Activated CD4-positive, alpha-beta memory T cell treated with anti-CD3 and anti-CD28 coated beads, Interleukin-2, amount 10 ng/mL, durations not matched to agents 7 days and 5 days (primary cell): ENCODE measurements around the gene CANX. TPM values are rescaled to one million over a fixed set of nuclear protein-coding genes. Genes with fewer than 3 reads are reported as not detected.
"Not testable (repeated sequence)": the region's sequence is repeated elsewhere in the genome, so short reads cannot be mapped to it uniquely, and the experiment has no call there.

Experiments
- CTCF ChIA-PET: fragments of 350-600 bp; sonication (Branson Sonifier 250); formaldehyde crosslinking; loops from one replicate; lab custom pipeline; 2021; ENCODE audit warnings: antibody characterized with exemption, inconsistent platforms; lab: Charles Lee
- POLR2A ChIA-PET: fragments of 350-600 bp; sonication (Branson Sonifier 250); formaldehyde crosslinking; loops from one replicate; lab custom pipeline; 2021; ENCODE audit warnings: antibody characterized with exemption; lab: Charles Lee
- DNase-seq: peaks from one replicate; pipeline ENCODE4 v3.0.0-alpha.2; 2020
- H3K27ac Mint-ChIP-seq: one replicate; pipeline ENCODE4 v1.8.0; 2021; ENCODE audit warnings: mild to moderate bottlenecking, mixed read lengths
- H3K27me3 Mint-ChIP-seq: one replicate; pipeline ENCODE4 v1.8.0; 2021; ENCODE audit warnings: mixed read lengths
- H3K36me3 Mint-ChIP-seq: one replicate; pipeline ENCODE4 v1.8.0; 2021; ENCODE audit warnings: low read depth, mixed read lengths
- H3K4me1 Mint-ChIP-seq: one replicate; pipeline ENCODE4 v1.8.0; 2021; ENCODE audit warnings: mixed read lengths
- H3K4me3 Mint-ChIP-seq: one replicate; pipeline ENCODE4 v1.8.0; 2021; ENCODE audit warnings: mild to moderate bottlenecking, mixed read lengths
- H3K9me3 Mint-ChIP-seq: one replicate; pipeline ENCODE4 v1.8.0; 2021; ENCODE audit warnings: mixed read lengths
- total RNA-seq, 2 experiments: library from RNA; stranded (reverse); gene quantifications; one replicate each; pipeline ENCODE4 v1.2.3, GENCODE V29; 2021

The CANX gene
- total RNA-seq, 2 experiments from 2014 or later: 418 to 428 TPM

- Mint-ChIP-seq H3K36me3 (peaks cover 58% of the 10 kb centered on the region), H3K27me3 (no peaks in the 10 kb centered on the region), H3K4me3 (peak overlapping the region; percentile 96), H3K4me1 (peaks cover 49% of the 10 kb centered on the region), H3K27ac (peak overlapping the region; percentile 87), H3K9me3 (no peaks in the 10 kb centered on the region)
- ChIA-PET POLR2A (interaction anchor here (1.3 to 2.5 kb wide), 7 partner anchors 14 to 1530 kb away, joined by 3 to 30 read pairs (median 9); partner anchors contain the start of genes HNRNPAB, HNRNPH1 and SQSTM1), CTCF (interaction anchor here (0.9 to 1.0 kb wide), 2 partner anchors 20 to 62 kb away, joined by 3 to 6 read pairs; no protein-coding TSS in a partner anchor)
- DNase-seq: no peak
These were observed 35.0 kb downstream of the CANX start for GRCh38 chr5:179733772-179734126.

GRCh38 chr5:179734536-179735164 lies 35.9 kb downstream of the CANX start:
- ChIA-PET CTCF (interaction anchor here (1.5 kb wide), 1 partner anchor 28 kb away, joined by 4 read pairs; no protein-coding TSS in a partner anchor), POLR2A (no interaction called here)

GRCh38 chr5:179738742-179739141 lies 40.0 kb downstream of the CANX start:
- H3K27me3 Mint-ChIP-seq: no peaks in the 10 kb centered on the region
- POLR2A ChIA-PET: interaction anchor here (0.7 to 5.4 kb wide), 3 partner anchors 8 to 115 kb away, joined by 3 to 15 read pairs (median 4); partner anchors contain the start of genes HNRNPH1 and LTC4S
- peaks cover 48% of the 10 kb centered on the region for H3K36me3 Mint-ChIP-seq
- CTCF ChIA-PET: interaction anchor here (0.6 to 1.7 kb wide), 3 partner anchors 23 to 1532 kb away, joined by 3 to 4 read pairs (median 4); no protein-coding TSS in a partner anchor
- H3K9me3 Mint-ChIP-seq: no peaks in the 10 kb centered on the region
- no peak overlapping the region for H3K27ac Mint-ChIP-seq
- H3K4me1 Mint-ChIP-seq: peaks cover 44% of the 10 kb centered on the region
- no peak overlapping the region for H3K4me3 Mint-ChIP-seq
- no peak for DNase-seq

More at GRCh38 chr5:179734536-179735164, 35.9 kb downstream of the CANX start:
- Mint-ChIP-seq H3K4me1 (peaks cover 53% of the 10 kb centered on the region), H3K27ac (peak overlapping the region; percentile 53), H3K9me3 (no peaks in the 10 kb centered on the region), H3K27me3 (no peaks in the 10 kb centered on the region), H3K4me3 (peak overlapping the region; percentile 96), H3K36me3 (peaks cover 57% of the 10 kb centered on the region)
- DNase-seq: no peak

GRCh38 chr5:179744106-179744505 lies 45.3 kb downstream of the CANX start:
- DNase-seq: not testable (repeated sequence)

GRCh38 chr5:179746872-179747271 lies 48.1 kb downstream of the CANX start:
- Mint-ChIP-seq H3K4me1 (peaks cover 3% of the 10 kb centered on the region), H3K27ac (no peak overlapping the region), H3K4me3 (no peak overlapping the region), H3K27me3 (no peaks in the 10 kb centered on the region), H3K9me3 (no peaks in the 10 kb centered on the region), H3K36me3 (peaks cover 29% of the 10 kb centered on the region)
- ChIA-PET POLR2A (interaction anchor here (1.0 kb wide), 1 partner anchor 47 kb away, joined by 3 read pairs; no protein-coding TSS in a partner anchor), CTCF (no interaction called here)
- no peak for DNase-seq

More at GRCh38 chr5:179744106-179744505, 45.3 kb downstream of the CANX start:
- CTCF ChIA-PET: interaction anchor here (0.6 kb wide), 1 partner anchor 73 kb away, joined by 3 read pairs; no protein-coding TSS in a partner anchor
- Mint-ChIP-seq H3K4me1 (peaks cover 11% of the 10 kb centered on the region), H3K36me3 (peaks cover 30% of the 10 kb centered on the region)
- H3K27me3 Mint-ChIP-seq, H3K27ac Mint-ChIP-seq, H3K4me3 Mint-ChIP-seq, H3K9me3 Mint-ChIP-seq, POLR2A ChIA-PET: not testable (repeated sequence)

GRCh38 chr5:179747811-179748210 lies 49.0 kb downstream of the CANX start:
- no peaks in the 10 kb centered on the region for H3K27me3 Mint-ChIP-seq
- ChIA-PET CTCF (no interaction called here), POLR2A (interaction anchor here (1.0 to 1.2 kb wide), 2 partner anchors 14 to 48 kb away, joined by 3 read pairs; no protein-coding TSS in a partner anchor)
- H3K4me3 Mint-ChIP-seq: no peak overlapping the region
- H3K36me3 Mint-ChIP-seq: peaks cover 29% of the 10 kb centered on the region
- no peaks in the 10 kb centered on the region for H3K9me3 Mint-ChIP-seq
- H3K27ac Mint-ChIP-seq: no peak overlapping the region
- H3K4me1 Mint-ChIP-seq: peaks cover 3% of the 10 kb centered on the region
- DNase-seq: no peak

- Mint-ChIP-seq H3K36me3 (peaks cover 33% of the 10 kb centered on the region), H3K27me3 (no peaks in the 10 kb centered on the region), H3K4me1 (peaks cover 15% of the 10 kb centered on the region), H3K27ac (no peak overlapping the region), H3K4me3 (no peak overlapping the region), H3K9me3 (no peaks in the 10 kb centered on the region)
- ChIA-PET POLR2A (no interaction called here), CTCF (no interaction called here)
- DNase-seq: no peak
These were observed 51.2 kb downstream of the CANX start for GRCh38 chr5:179749857-179750508.

- H3K27ac Mint-ChIP-seq: no peak overlapping the region
- H3K4me1 Mint-ChIP-seq: peaks cover 25% of the 10 kb centered on the region
- peaks cover 23% of the 10 kb centered on the region for H3K36me3 Mint-ChIP-seq
- DNase-seq: no peak
- CTCF ChIA-PET: interaction anchor here (0.9 to 5.6 kb wide), 2 partner anchors 9 to 21 kb away, joined by 6 to 32 read pairs; no protein-coding TSS in a partner anchor
- H3K27me3 Mint-ChIP-seq: no peaks in the 10 kb centered on the region
- H3K9me3 Mint-ChIP-seq: no peaks in the 10 kb centered on the region
- POLR2A ChIA-PET: interaction anchor here (0.8 kb wide), 1 partner anchor 75 kb away, joined by 3 read pairs; no protein-coding TSS in a partner anchor
- no peak overlapping the region for H3K4me3 Mint-ChIP-seq
These were observed 55.2 kb downstream of the CANX start for GRCh38 chr5:179753971-179754370.

- CTCF ChIA-PET: interaction anchor here (1.2 to 5.6 kb wide), 4 partner anchors 8 to 47 kb away, joined by 3 to 32 read pairs (median 6); no protein-coding TSS in a partner anchor
- H3K4me1 Mint-ChIP-seq: peaks cover 35% of the 10 kb centered on the region
These were observed 56.3 kb downstream of the CANX start for GRCh38 chr5:179755022-179755421.

GRCh38 chr5:179758955-179759354 lies 60.2 kb downstream of the CANX start:
- H3K36me3 Mint-ChIP-seq: peaks cover 3% of the 10 kb centered on the region
- no peak overlapping the region for H3K4me3 Mint-ChIP-seq
- ChIA-PET CTCF (no interaction called here), POLR2A (interaction anchor here (1.2 to 1.5 kb wide), 2 partner anchors 18 to 80 kb away, joined by 3 read pairs; no protein-coding TSS in a partner anchor)
- no peak for DNase-seq
- no peak overlapping the region for H3K27ac Mint-ChIP-seq
- H3K4me1 Mint-ChIP-seq: peaks cover 62% of the 10 kb centered on the region
- H3K9me3 Mint-ChIP-seq: no peaks in the 10 kb centered on the region
- no peaks in the 10 kb centered on the region for H3K27me3 Mint-ChIP-seq

More at GRCh38 chr5:179755022-179755421, 56.3 kb downstream of the CANX start:
- Mint-ChIP-seq H3K9me3 (no peaks in the 10 kb centered on the region), H3K27ac (peak overlapping the region; percentile 0), H3K27me3 (no peaks in the 10 kb centered on the region), H3K4me3 (no peak overlapping the region), H3K36me3 (peaks cover 17% of the 10 kb centered on the region)
- POLR2A ChIA-PET: interaction anchor here (0.8 kb wide), 1 partner anchor 14 kb away, joined by 3 read pairs; no protein-coding TSS in a partner anchor
- no peak for DNase-seq

GRCh38 chr5:179759581-179760551 lies 61.1 kb downstream of the CANX start:
- Mint-ChIP-seq H3K4me1 (peaks cover 56% of the 10 kb centered on the region), H3K9me3 (no peaks in the 10 kb centered on the region), H3K27ac (peak overlapping the region; percentile 57), H3K27me3 (no peaks in the 10 kb centered on the region), H3K4me3 (no peak overlapping the region), H3K36me3 (peaks cover 3% of the 10 kb centered on the region)
- ChIA-PET CTCF (no interaction called here), POLR2A (interaction anchor here (1.5 kb wide), 1 partner anchor 17 kb away, joined by 3 read pairs; no protein-coding TSS in a partner anchor)
- no peak for DNase-seq
